ENCODE data around the gene LTBP2. TPM values are rescaled to one million over a fixed set of nuclear protein-coding genes. Genes with fewer than 3 reads are reported as not detected.

Gene LTBP2
- total and polyA plus RNA-seq, 5 donors from 2014 or later, result 0.02 to 0.54 (median 0.17) TPM

DNA sequence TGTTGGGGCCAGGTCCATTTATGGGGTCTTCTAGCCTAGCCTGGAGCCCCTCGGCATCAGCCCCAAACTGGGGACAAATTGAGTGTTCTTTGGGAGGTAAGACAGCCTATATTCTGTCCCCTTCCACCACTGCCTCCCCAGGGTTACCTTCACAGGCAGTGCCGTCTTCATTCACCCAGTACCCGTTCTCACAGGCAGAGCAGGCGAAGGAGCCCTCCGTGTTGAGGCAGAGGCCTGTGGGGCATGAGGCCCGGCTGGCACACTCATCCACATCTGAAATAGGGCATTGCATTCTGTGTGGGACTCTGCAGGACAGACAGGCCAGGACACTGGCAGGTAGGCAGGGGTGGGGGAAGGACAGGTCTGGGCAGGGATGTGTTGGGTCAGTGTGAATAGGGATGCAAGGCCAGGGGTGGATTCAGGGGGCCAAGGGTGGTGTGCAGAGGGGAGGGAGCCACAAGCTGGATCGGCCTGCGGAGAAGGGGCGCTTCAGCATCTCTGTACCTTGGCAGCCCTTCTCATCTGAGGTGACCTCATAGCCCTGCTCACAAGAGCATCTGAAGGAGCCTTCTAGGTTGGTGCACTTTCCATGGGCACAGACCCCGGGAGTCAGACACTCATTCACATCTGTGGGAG, 102.3 kb downstream of the LTBP2 start:
- Mint-ChIP-seq H3K27ac (no peak overlapping the region), H3K36me3 (no peaks in the 10 kb centered on the region), H3K4me3 (no peak overlapping the region), H3K27me3 (peaks cover 5% of the 10 kb centered on the region), H3K9me3 (peaks cover 0 to 2% (median 0%) of the 10 kb centered on the region in 7 donors), H3K4me1 (peaks cover 0 to 8% (median 3%) of the 10 kb centered on the region in 4 donors)
- DNase-seq, result no peak
- no peaks in the 10 kb centered on the region for H3K36me3 ChIP-seq (ENCODE audit: control insufficient read depth, insufficient read depth, low read length)
- peaks cover 4% of the 10 kb centered on the region for H3K27me3 ChIP-seq (ENCODE audit: control insufficient read depth, insufficient read depth, low read length)
- H3K27ac ChIP-seq (ENCODE audit: insufficient read depth, low read length, poor library complexity, severe bottlenecking), result no peak overlapping the region
- no peaks in the 10 kb centered on the region for H3K4me1 ChIP-seq (ENCODE audit: control insufficient read depth, insufficient read depth, low read length, poor library complexity, severe bottlenecking)
- no peak for ATAC-seq (ENCODE audit: low read depth in 2 of 2)
- no peak overlapping the region for H3K4me3 ChIP-seq (ENCODE audit: low read depth, low read length)
- H3K9me3 ChIP-seq (ENCODE audit: control insufficient read depth in 2 of 2, low read length in 2 of 2), result no peaks in the 10 kb centered on the region

DNA sequence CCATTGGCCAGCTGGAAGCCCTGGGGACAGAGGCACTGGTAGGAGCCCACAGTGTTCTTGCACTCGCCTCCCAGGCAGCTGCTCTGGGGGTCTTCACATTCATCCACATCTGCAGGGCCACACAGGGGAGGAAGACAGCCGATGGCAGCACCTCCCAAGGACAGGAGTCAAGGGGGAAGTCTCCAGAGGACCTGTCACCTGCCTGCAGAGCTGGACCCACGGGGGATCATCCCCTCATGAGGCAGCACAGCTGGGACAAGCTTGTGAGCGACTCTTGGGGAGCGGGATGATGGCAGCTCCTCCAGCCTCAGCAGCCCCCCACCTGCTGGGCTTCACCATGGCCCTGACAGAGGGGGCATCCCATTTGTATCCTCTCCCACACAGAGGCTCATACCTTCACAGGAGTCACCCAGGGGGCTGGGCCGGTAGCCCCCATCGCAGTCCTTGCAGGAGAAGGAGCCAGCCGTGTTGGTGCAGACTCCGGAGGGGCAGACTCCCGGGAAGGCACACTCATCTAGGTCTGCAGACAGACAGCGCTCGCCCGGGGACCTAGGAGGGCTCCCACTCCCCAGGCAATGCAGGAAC, 103.1 kb downstream of the LTBP2 start:
- DNase-seq (no peak), ATAC-seq (ENCODE audit: low read depth in 2 of 2) (no peak)
- H3K27ac ChIP-seq (ENCODE audit: insufficient read depth, low read length, poor library complexity, severe bottlenecking), result no peak overlapping the region
- peaks cover 5% of the 10 kb centered on the region for H3K27me3 Mint-ChIP-seq
- H3K27me3 ChIP-seq (ENCODE audit: control insufficient read depth, insufficient read depth, low read length), result peaks cover 4% of the 10 kb centered on the region
- H3K9me3 Mint-ChIP-seq, result peaks cover 0 to 2% (median 0%) of the 10 kb centered on the region in 7 donors
- no peak overlapping the region for H3K4me3 Mint-ChIP-seq
- no peak overlapping the region for H3K27ac Mint-ChIP-seq
- peaks cover 0 to 2% (median 0%) of the 10 kb centered on the region in 4 donors for H3K4me1 Mint-ChIP-seq
- no peaks in the 10 kb centered on the region for H3K4me1 ChIP-seq (ENCODE audit: control insufficient read depth, insufficient read depth, low read length, poor library complexity, severe bottlenecking)
- no peaks in the 10 kb centered on the region for H3K9me3 ChIP-seq (ENCODE audit: control insufficient read depth in 2 of 2, low read length in 2 of 2)
- no peak overlapping the region for H3K4me3 ChIP-seq (ENCODE audit: low read depth, low read length)
- H3K36me3 ChIP-seq (ENCODE audit: control insufficient read depth, insufficient read depth, low read length), result no peaks in the 10 kb centered on the region
- no peaks in the 10 kb centered on the region for H3K36me3 Mint-ChIP-seq

DNA sequence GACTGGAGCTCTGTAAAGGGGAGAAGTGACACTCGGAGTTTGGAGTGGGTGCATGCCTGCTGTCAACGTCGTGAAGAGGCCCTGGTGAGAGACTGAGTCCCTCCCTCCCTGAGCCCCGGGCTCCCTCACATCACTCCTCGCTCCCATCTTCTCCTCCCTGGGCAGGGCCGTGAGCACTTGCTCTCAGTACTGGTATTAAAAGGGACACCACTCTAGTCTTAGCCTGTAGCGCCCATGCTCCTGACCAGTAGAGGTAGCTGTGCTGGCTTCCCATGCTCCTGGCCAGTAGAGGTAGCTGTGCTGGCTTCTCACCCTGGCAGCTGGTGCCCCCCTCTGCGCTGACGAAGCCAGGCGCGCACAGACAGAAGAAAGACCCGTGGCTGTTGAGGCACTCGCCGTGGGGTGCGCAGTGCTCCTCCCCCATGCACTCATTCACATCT, 103.7 kb downstream of the LTBP2 start:
- Mint-ChIP-seq H3K36me3 (no peaks in the 10 kb centered on the region), H3K27me3 (peaks cover 4% of the 10 kb centered on the region), H3K9me3 (no peaks in the 10 kb centered on the region), H3K4me1 (peaks cover 0 to 2% (median 0%) of the 10 kb centered on the region in 4 donors), H3K4me3 (no peak overlapping the region), H3K27ac (no peak overlapping the region)
- no peak for DNase-seq
- no peaks in the 10 kb centered on the region for H3K9me3 ChIP-seq (ENCODE audit: control insufficient read depth in 2 of 2, low read length in 2 of 2)
- no peak for ATAC-seq (ENCODE audit: low read depth in 2 of 2)
- no peaks in the 10 kb centered on the region for H3K36me3 ChIP-seq (ENCODE audit: control insufficient read depth, insufficient read depth, low read length)
- H3K4me3 ChIP-seq (ENCODE audit: low read depth, low read length), result no peak overlapping the region
- peaks cover 4% of the 10 kb centered on the region for H3K27me3 ChIP-seq (ENCODE audit: control insufficient read depth, insufficient read depth, low read length)
- H3K27ac ChIP-seq (ENCODE audit: insufficient read depth, low read length, poor library complexity, severe bottlenecking), result no peak overlapping the region
- no peaks in the 10 kb centered on the region for H3K4me1 ChIP-seq (ENCODE audit: control insufficient read depth, insufficient read depth, low read length, poor library complexity, severe bottlenecking)

DNA sequence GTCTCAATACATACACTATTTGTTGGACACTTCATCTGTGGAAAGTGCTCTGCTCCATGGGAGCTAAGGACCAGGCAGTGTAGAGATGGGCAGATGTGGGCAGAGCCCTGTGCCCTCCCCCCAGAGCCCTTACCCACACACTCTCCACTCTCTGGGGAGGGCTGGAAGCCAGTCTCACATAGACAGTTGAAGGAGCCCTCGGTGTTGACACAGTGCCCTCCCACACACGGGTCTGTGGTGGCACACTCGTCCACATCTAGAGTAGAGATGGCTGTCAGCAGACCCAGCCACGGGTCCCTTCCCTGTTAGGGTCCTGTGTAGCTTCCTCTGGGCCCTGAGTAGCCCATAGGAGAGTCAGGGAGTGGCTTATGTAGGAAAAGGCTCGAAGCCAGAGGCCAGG, 104.2 kb downstream of the LTBP2 start:
- Mint-ChIP-seq H3K9me3 (no peaks in the 10 kb centered on the region), H3K27ac (no peak overlapping the region), H3K4me3 (no peak overlapping the region), H3K36me3 (no peaks in the 10 kb centered on the region), H3K4me1 (peaks cover 0 to 2% (median 0%) of the 10 kb centered on the region in 4 donors), H3K27me3 (no peaks in the 10 kb centered on the region)
- Histone ChIP-seq H3K36me3 (ENCODE audit: control insufficient read depth, insufficient read depth, low read length) (no peaks in the 10 kb centered on the region), H3K4me1 (ENCODE audit: control insufficient read depth, insufficient read depth, low read length, poor library complexity, severe bottlenecking) (no peaks in the 10 kb centered on the region), H3K27ac (ENCODE audit: insufficient read depth, low read length, poor library complexity, severe bottlenecking) (no peak overlapping the region), H3K9me3 (ENCODE audit: control insufficient read depth in 2 of 2, low read length in 2 of 2) (no peaks in the 10 kb centered on the region), H3K27me3 (ENCODE audit: control insufficient read depth, insufficient read depth, low read length) (peaks cover under 1% of the 10 kb centered on the region), H3K4me3 (ENCODE audit: low read depth, low read length) (no peak overlapping the region)
- no peak for ATAC-seq (ENCODE audit: low read depth in 2 of 2)
- no peak for DNase-seq

DNA sequence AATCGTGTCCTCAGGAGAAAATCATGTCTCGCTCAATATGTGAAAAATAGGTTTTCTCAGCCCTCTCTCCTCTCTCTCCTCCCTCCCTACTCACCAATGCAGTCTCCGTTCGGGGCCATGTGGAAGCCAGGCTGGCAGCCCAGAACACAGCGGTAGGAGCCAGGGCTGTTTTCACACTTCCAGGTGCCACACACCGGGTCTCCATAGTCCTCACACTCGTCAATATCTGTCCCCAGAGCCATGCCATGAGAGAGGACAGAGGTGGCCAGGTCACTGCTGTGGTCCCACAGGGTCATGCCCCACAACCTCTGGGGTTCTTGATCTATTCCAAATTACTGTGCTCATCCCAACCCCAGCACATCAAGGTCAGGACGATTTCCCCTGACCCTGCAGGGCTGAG, 105.0 kb downstream of the LTBP2 start:
- no peaks in the 10 kb centered on the region for H3K27me3 ChIP-seq (ENCODE audit: control insufficient read depth, insufficient read depth, low read length)
- H3K27ac ChIP-seq (ENCODE audit: insufficient read depth, low read length, poor library complexity, severe bottlenecking), result no peak overlapping the region
- no peaks in the 10 kb centered on the region for H3K27me3 Mint-ChIP-seq
- H3K9me3 Mint-ChIP-seq, result no peaks in the 10 kb centered on the region
- H3K4me3 ChIP-seq (ENCODE audit: low read depth, low read length), result no peak overlapping the region
- no peaks in the 10 kb centered on the region for H3K4me1 ChIP-seq (ENCODE audit: control insufficient read depth, insufficient read depth, low read length, poor library complexity, severe bottlenecking)
- H3K36me3 ChIP-seq (ENCODE audit: control insufficient read depth, insufficient read depth, low read length), result no peaks in the 10 kb centered on the region
- H3K4me1 Mint-ChIP-seq, result peaks cover 0 to 2% (median under 1%) of the 10 kb centered on the region in 4 donors
- ATAC-seq (ENCODE audit: low read depth in 2 of 2), result no peak
- no peaks in the 10 kb centered on the region for H3K9me3 ChIP-seq (ENCODE audit: control insufficient read depth in 2 of 2, low read length in 2 of 2)
- no peak overlapping the region for H3K4me3 Mint-ChIP-seq
- H3K36me3 Mint-ChIP-seq, result no peaks in the 10 kb centered on the region
- no peak overlapping the region for H3K27ac Mint-ChIP-seq
- DNase-seq, result no peak

DNA sequence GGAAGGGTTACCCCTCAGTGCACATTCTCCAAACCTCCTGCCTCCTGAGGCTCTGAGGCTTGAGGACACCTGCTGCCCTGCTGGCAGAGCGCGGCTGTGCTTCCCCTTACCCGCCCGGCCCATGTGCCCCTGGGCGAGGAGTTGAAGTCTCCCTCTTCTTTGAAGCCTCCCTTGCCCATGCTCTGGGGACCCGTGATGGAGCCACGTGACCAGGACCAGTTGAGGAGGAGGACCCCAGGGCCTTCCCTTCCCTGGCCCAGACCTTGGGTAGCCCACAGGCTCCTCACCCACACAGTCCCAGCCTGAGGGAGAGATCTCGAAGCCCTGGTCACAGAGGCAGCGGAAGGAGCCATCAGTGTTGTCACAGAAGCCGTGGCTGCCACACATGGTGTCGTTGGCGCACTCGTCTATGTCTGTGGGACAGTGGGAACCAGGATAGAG, 105.6 kb downstream of the LTBP2 start:
- H3K27ac Mint-ChIP-seq, result no peak overlapping the region
- ATAC-seq (ENCODE audit: low read depth in 2 of 2), result no peak

DNA sequence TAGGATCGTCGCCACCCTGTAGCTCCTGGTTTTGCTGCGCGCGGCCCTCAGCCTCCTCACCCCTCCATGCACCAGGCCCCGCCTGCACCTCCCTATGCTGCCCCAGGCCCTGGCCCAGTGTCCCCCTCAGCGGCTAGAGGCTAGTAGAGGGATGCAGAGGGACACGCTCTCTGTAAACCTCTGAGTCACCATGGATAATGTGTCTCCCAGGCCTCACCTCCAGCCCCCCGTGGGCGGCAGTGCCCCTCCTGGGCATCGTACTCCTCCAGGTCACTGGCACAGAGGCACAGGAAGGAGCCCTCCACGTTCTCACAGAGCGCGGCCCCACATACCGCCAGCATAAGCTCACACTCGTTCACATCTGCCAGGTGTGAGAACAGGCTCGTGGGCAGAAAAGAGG, 106.2 kb downstream of the LTBP2 start:
- no peaks in the 10 kb centered on the region for H3K36me3 Mint-ChIP-seq
- H3K27ac ChIP-seq (ENCODE audit: insufficient read depth, low read length, poor library complexity, severe bottlenecking), result no peak overlapping the region
- no peak for DNase-seq
- no peaks in the 10 kb centered on the region for H3K27me3 ChIP-seq (ENCODE audit: control insufficient read depth, insufficient read depth, low read length)
- no peaks in the 10 kb centered on the region for H3K9me3 Mint-ChIP-seq
- no peaks in the 10 kb centered on the region for H3K9me3 ChIP-seq (ENCODE audit: control insufficient read depth in 2 of 2, low read length in 2 of 2)
- no peaks in the 10 kb centered on the region for H3K4me1 ChIP-seq (ENCODE audit: control insufficient read depth, insufficient read depth, low read length, poor library complexity, severe bottlenecking)
- ATAC-seq (ENCODE audit: low read depth in 2 of 2), result no peak
- peak overlapping the region in 1 of 3 donors; percentile 43 for H3K27ac Mint-ChIP-seq
- H3K36me3 ChIP-seq (ENCODE audit: control insufficient read depth, insufficient read depth, low read length), result no peaks in the 10 kb centered on the region
- peaks cover 0 to 5% (median 2%) of the 10 kb centered on the region in 4 donors for H3K4me1 Mint-ChIP-seq
- no peaks in the 10 kb centered on the region for H3K27me3 Mint-ChIP-seq
- no peak overlapping the region for H3K4me3 ChIP-seq (ENCODE audit: low read depth, low read length)
- no peak overlapping the region for H3K4me3 Mint-ChIP-seq

More for the DNA sequence above, 105.6 kb downstream of the LTBP2 start:
- Mint-ChIP-seq H3K36me3 (no peaks in the 10 kb centered on the region), H3K9me3 (no peaks in the 10 kb centered on the region), H3K4me1 (peaks cover 0 to 5% (median 2%) of the 10 kb centered on the region in 4 donors), H3K27me3 (no peaks in the 10 kb centered on the region), H3K4me3 (no peak overlapping the region)
- Histone ChIP-seq H3K4me1 (ENCODE audit: control insufficient read depth, insufficient read depth, low read length, poor library complexity, severe bottlenecking) (no peaks in the 10 kb centered on the region), H3K27ac (ENCODE audit: insufficient read depth, low read length, poor library complexity, severe bottlenecking) (no peak overlapping the region), H3K36me3 (ENCODE audit: control insufficient read depth, insufficient read depth, low read length) (no peaks in the 10 kb centered on the region), H3K4me3 (ENCODE audit: low read depth, low read length) (no peak overlapping the region), H3K27me3 (ENCODE audit: control insufficient read depth, insufficient read depth, low read length) (no peaks in the 10 kb centered on the region), H3K9me3 (ENCODE audit: control insufficient read depth in 2 of 2, low read length in 2 of 2) (no peaks in the 10 kb centered on the region)
- no peak for DNase-seq
